NCI-H510A treated with DMSO at 0.1 percent for 48 hours (cell line): ENCODE results near the gene ATP5F1C.
A peak's percentile ranks its signal among the peaks of the same experiment; 100 is the strongest.

Experiments
- DNase-seq: peaks from one replicate; lab custom pipeline; 2025; lab: John Stamatoyannopoulos, UW

The ATP5F1C gene

DNA sequence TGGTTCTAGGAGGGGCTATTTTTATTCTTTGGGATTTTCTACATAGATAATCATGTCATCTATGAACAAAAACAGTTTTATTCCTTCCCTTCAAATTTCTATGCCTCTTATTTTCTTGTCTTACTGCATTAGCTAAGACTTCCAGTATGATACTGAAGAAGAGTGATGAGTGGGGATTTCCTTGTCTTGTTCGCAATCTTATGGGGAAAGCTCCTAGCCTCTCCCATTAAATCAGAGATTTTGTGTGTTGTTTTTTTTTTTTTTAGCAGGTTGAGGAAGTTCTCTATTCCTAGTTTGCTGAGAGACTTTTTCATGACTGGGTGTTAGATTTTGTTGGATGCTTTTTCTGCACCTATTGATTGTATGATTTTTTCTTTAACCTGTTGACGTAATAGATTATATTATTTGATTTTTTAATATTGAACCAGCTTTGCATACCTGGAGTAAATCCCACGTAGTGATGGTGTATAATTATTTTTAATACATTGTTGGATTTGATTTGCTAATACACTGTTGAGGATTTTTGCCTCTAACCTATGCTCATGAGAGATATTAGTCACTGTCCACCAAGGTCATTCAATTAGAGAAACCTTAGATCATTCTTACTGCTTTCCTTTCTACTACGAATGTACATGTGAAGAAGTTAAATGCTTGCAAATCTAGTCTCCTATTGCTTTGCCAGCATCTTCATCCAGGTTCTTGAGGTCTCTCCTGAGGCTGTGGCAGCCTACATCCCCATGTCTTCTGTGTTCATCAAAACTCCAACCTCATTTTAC lies 6.5 kb downstream of the ATP5F1C start:
- DNase-seq, result no peak

DNA sequence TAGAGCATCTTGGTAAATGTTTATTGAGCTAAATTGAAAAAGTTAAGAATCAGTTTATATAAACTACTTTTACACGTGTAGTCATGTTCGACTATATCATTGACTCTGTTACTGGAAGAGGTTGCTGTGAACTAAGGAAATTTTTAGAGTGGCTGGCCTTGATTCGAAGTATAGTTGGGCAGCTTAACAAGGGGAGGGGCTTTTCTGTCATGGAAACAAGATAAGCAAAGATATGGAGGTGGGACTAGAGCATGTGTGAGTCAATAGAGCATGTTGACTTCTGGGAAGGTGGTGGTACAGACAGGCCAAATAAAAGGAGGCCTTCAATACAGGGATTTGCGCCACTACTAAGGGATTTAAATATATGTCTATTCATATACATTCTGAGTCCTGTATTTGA lies 7.6 kb downstream of the ATP5F1C start:
- no peak for DNase-seq

DNA sequence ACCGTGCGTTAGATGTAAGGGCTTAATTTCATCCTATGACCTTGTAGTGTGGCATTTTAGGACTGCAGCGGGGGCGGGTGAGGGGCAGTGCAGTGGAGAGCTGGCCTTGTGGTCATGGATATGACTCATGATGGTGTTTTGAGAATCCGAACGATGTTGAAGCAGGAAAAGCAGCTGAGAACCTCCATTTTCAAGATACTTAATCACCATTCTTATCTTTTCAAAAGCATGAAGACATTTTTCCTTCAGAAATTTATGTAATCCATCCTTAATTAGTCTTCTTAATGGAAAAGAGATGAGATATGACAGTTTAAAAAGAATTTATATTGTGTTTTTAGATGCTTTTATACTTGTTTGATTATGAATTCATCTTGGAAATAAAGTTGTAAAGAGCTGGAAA lies 9.6 kb downstream of the ATP5F1C start:
- DNase-seq, result no peak

DNA sequence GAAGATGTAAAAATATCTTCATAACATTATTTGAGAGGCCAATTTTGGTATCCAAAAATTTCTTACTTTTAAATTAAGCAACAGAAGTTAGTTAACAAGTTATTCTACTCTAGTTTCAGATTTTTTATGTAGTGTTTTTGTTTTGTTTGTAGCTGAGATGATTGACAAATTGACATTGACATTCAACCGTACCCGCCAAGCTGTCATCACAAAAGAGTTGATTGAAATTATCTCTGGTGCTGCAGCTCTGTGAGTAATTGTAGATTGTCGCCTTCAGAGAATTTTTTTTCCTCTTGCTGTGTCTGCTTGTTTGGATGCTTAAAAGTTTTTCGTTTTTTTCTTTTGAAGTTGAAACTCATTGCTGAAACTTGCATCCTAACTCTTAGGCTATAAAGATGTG lies 14.6 kb downstream of the ATP5F1C start:
- DNase-seq, result no peak

DNA sequence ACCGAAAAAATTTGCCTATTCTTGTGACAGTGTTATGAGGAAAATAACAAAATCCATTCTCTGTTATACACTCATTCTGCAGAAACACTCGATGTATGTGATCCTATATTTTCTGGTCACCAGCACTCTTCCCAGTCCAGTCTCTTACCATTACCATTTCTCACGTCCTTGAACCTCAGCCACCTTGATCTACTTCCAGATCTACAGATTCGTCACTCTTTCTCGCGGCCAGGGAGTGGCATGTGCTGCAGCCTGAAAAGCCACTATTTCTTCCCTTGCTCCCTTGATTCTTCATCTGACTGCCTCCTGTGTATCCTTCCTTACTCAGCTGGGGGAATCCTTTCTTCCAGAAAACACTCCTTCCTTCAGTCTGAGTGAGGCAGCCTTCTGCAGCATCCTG lies 16.2 kb downstream of the ATP5F1C start:
- DNase-seq, result no peak

DNA sequence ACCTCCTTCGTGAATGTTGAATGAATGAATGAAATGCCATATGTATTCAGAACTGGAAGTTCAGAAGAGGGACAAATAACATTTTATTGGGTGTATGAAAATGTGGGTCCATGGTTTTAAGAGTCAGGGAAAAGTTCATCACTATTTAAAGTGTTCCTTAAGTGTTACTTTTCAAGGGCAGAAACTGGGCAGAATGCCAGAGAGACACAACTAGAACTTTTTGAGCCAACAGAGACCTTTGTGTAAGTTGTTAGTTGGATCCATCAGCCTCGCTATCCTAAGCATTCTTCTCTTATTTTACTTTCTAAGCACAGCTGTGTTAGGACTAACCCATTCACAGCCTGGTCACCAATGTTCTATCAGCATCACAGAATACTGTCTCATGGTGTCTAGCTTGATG lies 16.8 kb downstream of the ATP5F1C start:
- no peak for DNase-seq

DNA sequence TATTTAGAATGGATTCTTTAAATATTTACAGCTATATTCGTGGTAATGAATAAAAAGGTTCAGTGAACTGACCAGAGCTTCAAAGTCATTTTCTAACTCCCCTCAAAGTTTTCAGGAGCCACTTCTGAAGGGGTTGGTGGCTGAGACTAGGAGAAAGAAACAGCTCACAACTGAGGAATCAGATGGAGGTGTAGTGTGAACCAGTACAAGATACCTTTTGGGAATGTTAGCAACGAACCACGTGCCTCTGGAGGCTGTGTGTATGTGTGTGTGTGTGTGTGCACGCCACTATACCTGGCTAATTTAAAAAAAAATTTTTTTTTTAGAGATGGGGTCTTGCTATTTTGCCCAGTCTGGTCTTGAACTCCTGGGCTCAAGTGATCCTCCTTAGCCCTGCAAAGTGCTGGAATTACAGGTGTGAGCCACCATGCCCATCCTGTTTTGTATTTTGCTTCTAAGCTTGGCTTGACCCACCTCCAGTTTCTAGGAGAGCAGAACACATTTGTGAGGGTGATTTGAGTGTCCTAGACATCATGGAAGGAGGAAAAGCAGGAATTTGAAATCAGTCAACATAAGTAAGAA lies 20.8 kb downstream of the ATP5F1C start:
- no peak for DNase-seq

DNA sequence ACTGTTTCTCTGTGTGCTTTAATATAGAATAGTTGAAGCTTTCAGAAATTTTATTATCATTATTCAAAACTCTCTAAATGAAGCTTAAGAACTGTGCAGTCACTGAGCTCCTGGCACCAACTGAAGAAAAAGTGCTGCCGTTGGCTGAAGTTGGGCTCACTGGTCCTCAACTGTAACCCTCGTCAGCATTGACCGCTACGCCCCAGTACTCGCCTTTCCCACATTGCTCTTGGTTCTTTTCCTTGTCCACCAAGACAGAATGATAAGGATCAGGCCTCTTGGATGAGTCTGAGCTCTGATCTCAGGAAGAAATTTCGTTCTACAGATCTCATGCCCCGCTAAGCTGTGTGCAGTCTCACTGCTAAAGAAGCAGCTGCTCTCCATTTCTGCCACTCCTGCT lies 22.5 kb downstream of the ATP5F1C start:
- DNase-seq, result peak; percentile 50

DNA sequence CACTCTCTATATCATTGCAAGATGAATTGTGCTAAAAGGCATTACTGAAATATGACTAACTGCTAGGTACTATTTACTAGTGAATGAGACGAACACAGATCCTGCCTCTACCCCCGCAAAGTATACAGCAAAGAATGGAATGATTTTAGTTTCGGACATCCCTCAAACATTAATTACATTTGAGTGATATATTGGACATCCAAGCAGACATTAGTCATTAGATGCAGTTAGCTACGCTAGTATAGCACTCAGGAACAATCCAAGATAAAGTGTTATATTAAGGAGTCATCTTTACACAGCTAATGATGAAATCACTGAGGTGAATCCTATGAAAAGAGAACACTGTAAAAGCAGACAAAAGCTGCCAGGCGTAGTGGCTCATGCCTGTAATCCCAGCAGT lies 23.0 kb downstream of the ATP5F1C start:
- no peak for DNase-seq

DNA sequence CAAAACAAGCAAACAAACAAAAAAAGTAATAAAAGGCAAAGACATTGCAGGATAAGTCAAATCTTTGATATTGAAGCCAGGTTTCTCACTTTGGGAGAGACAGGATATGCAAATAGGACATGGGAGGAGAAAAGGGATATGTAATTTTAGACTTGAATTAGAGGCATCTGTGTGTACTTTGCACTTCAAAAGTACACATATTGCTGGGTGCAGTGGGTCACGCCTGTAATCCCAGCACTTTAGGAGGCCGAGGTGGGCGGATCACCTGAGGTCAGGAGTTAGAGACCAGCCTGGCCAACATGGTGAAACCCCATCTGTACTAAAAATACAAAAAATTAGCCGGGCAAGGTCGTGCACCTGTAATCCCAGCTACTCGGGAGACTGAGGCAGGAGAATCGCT lies 23.8 kb downstream of the ATP5F1C start:
- peak; percentile 49 for DNase-seq

DNA sequence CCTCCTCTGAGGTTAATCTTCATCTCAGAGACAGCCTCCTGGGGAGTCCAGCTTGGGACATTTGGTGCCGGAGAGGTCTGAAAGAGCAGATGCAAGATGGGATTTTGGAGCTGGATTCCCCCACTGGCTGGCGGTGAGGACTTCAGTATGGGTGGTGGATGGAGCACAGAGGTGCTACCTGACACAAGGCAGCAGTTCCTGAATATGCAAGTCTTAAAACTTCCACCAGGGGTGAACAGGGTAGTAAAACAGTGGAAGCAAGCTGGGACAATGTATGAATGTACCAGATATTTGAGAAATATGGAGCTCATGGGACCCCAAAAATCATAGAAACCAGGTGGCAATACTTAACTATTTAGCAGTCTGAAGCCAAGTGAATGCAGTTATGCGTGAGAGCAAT lies 25.5 kb downstream of the ATP5F1C start:
- no peak for DNase-seq

DNA sequence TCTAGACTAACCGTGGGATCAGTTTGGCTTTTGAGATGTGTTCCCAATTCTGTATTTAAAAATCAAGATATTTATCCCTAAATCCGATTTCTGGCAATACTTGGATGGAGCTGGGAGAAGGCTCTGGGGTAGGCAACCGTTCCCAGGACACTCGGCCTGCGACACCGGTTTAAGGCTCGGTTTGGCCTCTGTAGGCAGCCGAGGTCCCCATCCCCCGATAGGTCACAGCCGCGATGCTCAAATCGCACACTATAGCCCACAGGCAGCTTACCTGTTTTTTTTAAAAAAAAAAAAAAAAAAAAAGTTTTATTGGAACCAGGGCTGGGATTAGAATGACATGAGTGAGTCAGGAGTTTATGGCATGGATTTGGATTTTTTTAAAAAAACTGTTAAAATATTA lies 29.6 kb downstream of the ATP5F1C start:
- no peak for DNase-seq

DNA sequence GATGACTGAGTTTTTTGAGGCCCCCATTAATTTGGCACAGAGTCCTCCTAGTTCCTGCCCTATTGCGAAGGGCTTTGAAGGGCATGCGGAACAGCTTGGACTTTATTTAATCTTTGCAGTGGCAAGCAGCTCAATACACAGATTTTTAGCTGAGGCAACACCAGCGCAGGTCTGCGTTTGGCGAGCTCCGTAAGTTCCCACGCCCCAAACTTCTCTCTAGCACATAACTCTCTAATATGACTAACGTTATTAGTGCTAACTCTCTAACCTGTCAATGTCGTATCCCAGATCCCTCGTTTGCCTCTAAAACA lies 30.0 kb downstream of the ATP5F1C start:
- DNase-seq, result no peak

DNA sequence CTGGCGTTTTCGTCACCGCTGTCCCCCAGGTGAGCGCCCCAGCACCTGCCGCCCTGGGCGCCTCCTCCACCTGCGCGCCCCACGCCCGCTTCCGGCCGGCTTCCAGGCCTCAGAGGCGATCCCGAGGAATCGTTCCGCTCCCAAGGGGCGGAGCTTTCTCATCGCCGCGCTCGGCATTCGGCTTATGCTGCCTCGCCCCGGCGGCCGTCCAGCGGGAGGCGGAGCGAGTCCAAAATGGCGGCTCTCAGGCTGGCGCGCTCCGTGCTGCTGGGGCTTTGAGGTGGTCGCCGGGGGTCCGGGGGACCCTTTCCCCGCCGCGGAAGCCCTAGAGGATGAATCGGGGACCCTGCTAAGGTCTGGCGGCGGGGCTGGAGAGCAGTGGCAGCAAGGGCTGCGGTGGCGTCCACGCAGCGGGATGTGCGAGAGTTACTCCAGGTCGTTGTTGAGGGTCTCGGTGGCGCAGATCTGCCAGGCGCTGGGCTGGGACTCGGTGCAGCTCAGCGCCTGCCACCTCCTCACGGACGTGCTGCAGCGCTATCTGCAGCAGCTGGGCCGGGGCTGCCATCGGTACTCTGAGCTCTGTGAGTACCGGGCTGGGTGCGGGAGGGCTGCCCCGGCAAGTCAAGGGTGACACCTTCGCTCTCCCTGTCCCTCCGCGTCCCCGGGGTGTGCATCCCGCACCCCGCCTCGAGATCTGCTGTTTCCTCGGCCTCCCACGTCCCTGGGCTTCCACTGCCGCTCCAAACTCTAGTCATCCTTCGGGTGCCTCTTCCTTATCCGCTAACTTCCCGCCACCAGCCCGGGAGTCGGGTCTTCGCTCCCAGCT lies 30.5 kb downstream of the ATP5F1C start, which contains the start of gene TAF3:
Gene TAF3, plus strand, starts transcription at position 211 of the 826 bp plus-strand sequence. Its CDS starts 205 bp downstream, at position 416.
- peak; percentile 60 for DNase-seq

DNA sequence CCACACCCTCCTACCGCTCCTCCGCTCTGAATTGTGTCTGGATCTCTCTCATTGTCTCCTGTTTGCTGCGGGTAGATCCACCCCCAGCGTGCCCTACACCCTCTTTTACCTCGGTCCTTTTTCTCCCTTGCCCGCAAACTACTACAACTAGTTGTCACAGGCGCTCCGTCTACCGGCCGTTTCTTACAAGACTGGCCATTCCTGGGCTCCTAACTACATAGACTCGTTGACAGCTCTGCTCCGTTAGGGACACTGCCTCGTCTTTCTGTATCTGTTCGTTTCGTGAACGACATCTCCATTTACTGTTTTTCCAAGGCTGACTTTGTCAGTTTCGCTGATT lies 31.1 kb downstream of the ATP5F1C start:
- no peak for DNase-seq

DNA sequence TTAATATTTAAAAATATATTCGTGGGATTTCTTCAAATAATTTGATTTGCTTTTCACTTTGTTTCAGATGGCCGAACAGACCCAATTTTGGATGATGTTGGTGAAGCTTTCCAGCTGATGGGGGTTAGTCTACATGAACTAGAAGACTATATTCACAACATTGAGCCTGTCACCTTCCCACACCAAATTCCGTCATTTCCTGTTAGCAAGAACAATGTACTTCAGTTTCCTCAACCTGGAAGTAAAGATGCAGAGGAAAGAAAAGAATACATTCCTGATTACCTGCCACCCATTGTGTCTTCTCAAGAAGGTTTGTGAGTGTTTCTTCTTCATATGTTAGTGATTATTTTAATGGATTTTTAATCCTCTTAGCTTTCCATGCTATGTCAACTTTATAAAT lies 36.3 kb downstream of the ATP5F1C start:
- DNase-seq, result no peak

DNA sequence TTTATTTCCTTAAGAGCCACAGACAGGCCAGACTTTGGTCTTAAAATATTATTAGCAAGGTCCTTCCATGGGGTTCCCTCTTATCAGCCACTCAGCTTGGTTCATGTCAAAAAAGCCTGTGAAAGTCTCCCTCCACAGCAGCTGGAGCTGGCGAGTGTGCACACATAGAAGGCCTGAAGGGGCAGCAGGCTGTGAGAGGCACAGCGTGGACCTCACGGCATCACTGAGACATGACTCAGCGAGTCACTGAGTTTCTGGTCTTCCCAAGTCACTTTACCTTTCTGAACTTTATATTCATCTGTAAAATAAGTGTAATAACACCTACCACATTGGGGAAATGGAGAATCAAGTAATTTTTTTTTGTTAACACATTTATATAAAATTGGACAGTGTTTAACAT lies 39.0 kb downstream of the ATP5F1C start:
- DNase-seq, result no peak

DNA sequence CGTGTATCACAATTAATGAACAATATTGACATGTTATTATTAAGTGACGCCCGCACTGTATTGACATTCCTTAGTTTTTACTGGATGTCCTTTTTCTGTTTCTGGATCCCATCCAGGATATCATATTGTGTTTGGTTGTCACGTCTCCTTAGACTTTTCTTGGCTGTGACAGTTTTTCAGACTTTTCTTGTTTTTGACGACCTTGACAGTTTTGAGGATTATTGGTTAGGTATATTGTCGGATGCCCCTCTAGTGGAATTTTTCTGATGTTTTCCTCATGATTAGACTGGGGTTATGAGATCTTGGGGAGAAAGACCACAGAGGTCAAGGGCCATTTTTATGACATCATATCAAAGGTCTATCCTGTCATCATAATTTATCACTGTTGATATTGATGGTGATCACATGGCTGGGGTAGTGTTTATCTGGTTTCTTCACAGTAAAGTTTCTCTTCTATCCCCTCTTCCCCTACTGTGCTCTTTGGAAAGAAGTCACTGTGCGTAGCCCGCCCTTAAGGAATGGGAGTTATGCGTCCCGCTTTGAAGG lies 41.4 kb downstream of the ATP5F1C start:
- no peak for DNase-seq

DNA sequence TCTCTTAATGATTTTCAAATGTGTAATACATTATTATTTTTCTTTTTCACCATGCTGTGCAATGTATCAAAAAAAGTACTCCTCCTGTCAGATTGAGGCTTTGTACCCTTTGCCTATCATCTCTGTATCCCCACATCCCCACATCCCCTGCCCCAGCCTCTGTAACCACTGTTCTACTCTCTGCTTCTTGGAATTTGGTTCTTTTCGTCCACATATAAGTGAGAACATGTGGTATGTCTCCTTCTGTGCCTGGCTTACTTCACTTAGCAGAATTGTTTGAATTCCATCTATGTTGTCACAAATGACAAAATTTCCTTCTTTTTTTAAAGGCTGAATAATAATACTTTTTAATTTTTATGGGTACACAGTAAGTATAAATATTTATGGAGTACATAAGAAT lies 44.1 kb downstream of the ATP5F1C start:
- DNase-seq, result no peak

DNA sequence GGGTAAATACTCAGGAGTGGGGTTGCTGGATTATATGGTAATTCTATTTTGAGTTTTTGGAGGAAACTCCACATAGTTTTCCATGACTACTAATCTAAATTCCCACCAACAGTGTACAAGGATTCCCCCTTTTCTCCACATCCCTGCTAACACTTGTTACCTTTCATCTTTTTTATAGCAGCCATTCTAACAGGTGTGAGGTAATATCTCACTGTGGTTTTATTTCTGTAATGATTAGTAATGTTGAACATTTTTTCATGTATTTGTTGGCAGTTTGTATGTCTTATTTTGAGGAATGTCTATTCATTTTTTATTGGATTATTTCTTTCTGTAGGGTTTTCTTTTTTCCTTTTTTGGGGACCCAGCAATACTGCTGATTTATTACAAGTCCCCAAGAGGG lies 45.2 kb downstream of the ATP5F1C start:
- no peak for DNase-seq

DNA sequence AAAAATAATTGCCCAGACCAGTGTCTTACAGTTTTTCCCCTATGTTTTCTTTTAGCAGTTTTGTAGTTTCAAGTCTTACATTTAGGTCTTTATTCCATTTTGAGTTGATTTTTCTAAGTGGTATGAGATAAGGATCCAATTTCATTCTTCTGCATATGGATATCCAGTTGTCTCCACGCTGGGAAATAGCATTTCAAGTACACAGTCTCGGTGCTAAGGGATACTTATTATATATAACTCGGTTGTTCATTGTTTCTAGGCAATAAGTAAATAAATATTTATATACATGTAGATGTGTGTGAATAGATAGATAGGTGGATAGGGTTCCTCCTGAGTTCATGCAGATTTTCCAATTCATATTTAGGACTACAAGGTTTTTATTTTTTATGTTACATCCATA lies 46.3 kb downstream of the ATP5F1C start:
- no peak for DNase-seq

DNA sequence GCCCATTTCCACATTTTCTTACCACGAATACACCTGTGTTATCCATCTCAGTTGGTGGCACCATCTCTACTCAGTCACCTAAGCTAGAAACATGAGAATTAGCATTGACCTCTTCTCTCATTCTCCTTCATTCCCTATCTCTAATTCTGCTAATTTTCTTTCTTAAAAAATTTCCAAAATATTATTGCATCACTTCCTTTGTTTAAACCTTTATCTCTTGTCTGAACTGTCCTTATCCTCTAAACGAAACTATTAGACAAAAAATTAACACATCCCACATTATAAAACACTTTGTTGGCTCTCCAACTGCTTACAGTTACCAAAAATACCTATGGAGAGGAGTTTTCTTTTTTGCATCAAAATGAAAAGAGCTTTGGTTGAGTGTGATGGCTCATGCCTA lies 48.6 kb downstream of the ATP5F1C start:
- no peak for DNase-seq

DNA sequence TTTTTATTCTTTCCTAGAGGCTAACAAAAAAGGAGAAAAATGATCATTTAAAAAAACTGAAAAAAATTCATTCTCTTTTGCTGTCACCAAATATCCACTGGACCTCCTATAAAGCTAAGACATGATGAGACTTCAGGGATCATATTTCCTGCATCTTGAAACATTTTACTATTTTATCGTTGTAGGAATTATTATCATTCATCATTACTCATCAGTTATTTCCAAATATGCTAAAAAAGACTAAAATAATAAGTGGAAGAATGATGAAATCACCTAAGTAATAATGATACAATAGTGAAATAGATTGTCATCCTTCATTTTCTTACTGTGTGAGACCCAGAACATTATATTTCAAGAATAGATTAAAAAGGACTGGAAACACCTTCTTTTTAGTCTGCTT lies 58.6 kb downstream of the ATP5F1C start:
- DNase-seq, result no peak
